Measurements from ENCODE around the gene MCTS1.
"Not testable (repeated sequence)": the region's sequence is repeated elsewhere in the genome, so short reads cannot be mapped to it uniquely, and the experiment has no call there.

The MCTS1 gene

GRCh38 chrX:120570011-120570600 is 33.8 kb upstream of the MCTS1 start:
- no peak for TF ChIP-seq CTCF (conservative IDR thresholded peaks at IDR 0.05; ENCODE audit: low read depth, low read length)
- no peak for DNase-seq (ENCODE audit: low read depth)
- H3K4me3 ChIP-seq (ENCODE audit: low read depth, low read length): no peak overlapping the region

- not testable (repeated sequence) for H3K4me3 ChIP-seq (ENCODE audit: low read depth, low read length); DNase-seq (ENCODE audit: low read depth)
Measured at GRCh38 chrX:120573806-120574205, 30.1 kb upstream of the MCTS1 start.

- TF ChIP-seq CTCF (conservative IDR thresholded peaks at IDR 0.05; ENCODE audit: low read depth, low read length): no peak
- no peak for DNase-seq (ENCODE audit: low read depth)
- no peak overlapping the region for H3K4me3 ChIP-seq (ENCODE audit: low read depth, low read length)
Measured at GRCh38 chrX:120575379-120576114, 28.4 kb upstream of the MCTS1 start.

GRCh38 chrX:120585702-120586101 is 18.2 kb upstream of the MCTS1 start:
- no peak for TF ChIP-seq CTCF (conservative IDR thresholded peaks at IDR 0.05; ENCODE audit: low read depth, low read length)
- no peak overlapping the region for H3K4me3 ChIP-seq (ENCODE audit: low read depth, low read length)
- DNase-seq (ENCODE audit: low read depth): no peak

- peak; percentile 57 for DNase-seq (ENCODE audit: low read depth)
- TF ChIP-seq CTCF (conservative IDR thresholded peaks at IDR 0.05; ENCODE audit: low read depth, low read length): no peak
- peak overlapping the region; percentile 72 for H3K4me3 ChIP-seq (ENCODE audit: low read depth, low read length)
Measured at GRCh38 chrX:120604361-120604782, 471 bp downstream of the MCTS1 start.

- no peak for DNase-seq (ENCODE audit: low read depth)
- H3K4me3 ChIP-seq (ENCODE audit: low read depth, low read length): no peak overlapping the region
- no peak for TF ChIP-seq CTCF (conservative IDR thresholded peaks at IDR 0.05; ENCODE audit: low read depth, low read length)
Measured at GRCh38 chrX:120612086-120612485, 8.2 kb downstream of the MCTS1 start.

- H3K4me3 ChIP-seq (ENCODE audit: low read depth, low read length): no peak overlapping the region
- TF ChIP-seq CTCF (conservative IDR thresholded peaks at IDR 0.05; ENCODE audit: low read depth, low read length): no peak
- DNase-seq (ENCODE audit: low read depth): peak; percentile 6
Measured at GRCh38 chrX:120614816-120615215, 10.9 kb downstream of the MCTS1 start.
